Kidney capillary endothelial cell (primary cell): ENCODE results near the gene STK17A.
A peak's percentile ranks its signal among the peaks of the same experiment; 100 is the strongest.

Experiments used
- DNase-seq: peaks from one replicate; pipeline ENCODE4 v3.0.0-alpha.2; 2018; ENCODE audit warnings: low spot score

STK17A gene

DNA sequence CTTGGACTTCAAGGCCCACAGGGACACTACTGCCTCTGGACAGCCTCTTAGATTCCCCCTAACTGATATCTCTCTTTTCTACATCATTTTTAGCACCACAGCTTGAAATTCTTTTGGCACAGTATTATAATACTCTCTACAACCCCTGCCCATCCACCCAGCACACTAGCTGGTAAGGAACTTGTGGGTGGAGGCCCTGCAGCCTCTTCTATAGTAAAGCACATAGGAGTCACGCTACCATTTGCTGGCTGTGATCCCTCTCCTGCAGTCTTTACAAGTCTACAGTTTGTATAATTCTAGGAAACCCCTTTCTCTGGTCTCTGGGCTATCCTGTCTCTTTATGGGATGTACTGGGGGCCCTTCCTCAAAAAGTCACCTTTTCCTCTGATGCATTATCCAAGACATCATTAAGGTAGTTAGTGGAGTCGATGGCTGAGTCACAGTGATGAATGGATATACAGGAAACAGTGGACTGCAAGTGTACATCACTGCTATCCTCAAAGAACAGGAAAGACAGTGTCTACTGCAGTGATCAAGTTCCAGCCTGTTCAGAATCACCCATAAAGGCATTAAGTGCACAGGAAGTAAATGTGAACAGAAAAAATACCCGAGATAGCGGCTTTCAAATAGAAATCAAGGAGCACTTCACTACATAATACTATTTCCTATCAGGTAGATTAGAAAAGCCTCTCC lies 54.4 kb downstream of the STK17A start:
- peak; percentile 62 for DNase-seq

DNA sequence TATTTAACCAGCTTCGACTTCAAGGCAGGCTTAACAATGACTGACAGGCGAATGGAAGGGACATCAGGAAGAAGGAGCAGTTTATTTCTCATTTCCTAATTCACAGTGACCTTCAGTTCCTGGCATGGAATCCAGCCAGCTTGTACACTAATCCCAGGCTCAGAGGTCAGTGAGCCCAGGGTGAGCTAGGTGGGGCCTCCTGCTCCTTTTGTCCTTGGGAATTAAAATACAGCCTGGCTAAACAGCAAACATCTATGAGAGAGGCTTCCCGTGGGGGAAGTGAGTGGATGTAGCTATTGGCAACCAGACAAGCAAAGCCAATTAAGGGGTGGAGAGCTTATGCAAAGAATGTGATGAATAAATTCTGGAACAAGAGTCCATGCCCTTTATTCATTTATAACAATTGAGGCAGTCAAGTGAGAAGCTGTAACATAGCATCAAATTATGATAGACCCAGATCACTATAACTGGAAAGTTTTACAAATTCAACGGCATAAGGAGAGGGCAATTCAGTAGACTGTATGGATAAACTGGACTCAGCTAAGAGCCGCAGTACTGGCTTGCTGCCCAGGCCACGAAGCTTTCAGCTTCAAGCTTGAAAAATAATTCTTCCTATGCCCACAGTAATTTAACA lies 57.1 kb downstream of the STK17A start:
- peak; percentile 97 for DNase-seq

DNA sequence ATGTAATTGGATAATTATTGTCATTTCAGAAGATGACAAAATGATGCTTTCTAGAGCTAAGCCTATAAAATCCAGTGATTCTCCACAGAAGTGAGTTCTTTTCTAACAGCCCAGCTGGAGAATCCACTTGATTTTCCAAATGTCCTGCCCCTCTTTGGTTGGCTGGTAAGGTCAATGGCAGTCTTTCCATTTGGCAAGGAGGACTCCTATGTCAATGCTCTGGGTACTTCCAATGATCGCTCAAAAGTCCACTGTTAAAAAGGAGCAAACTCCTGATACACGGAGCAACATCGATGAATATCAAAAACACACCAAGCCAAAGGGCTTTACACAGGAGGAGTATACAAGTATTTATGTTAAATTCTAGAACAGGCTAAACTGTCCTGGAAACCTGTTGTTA lies 57.8 kb downstream of the STK17A start:
- no peak for DNase-seq

DNA sequence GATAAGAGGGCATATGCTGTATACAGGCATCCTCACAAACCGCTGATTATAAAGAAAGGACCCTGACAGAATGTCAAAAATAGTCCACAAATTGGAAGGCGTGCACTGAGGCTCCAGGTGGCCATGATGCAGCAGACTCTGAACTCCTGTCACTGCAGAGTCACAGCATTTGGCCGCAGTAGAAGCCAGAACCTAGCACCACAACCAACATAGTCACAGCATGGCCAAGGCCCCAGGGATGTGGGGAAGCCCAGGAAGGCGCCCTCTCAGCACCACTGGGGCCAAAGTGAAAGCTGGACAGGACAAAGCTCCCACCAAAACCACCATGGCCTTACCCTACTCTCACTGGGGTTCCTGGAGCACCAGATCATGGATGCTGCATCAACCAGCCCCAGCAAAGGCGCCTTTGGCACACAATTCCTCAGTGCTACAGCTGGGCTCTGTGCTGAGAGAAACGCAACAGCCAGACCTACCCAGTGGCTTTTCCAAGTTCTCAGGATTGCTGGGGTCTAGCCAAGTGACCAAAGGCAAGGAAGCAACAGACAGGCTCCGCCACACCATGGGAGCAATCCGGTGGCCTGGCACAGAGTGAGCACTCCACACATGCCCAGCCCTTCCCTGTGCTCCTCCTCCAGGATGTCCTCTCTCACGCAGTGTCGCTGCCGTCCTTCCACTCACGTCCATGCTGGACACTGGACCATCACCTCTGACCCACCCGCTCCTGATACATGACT lies 60.2 kb downstream of the STK17A start:
- no peak for DNase-seq

DNA sequence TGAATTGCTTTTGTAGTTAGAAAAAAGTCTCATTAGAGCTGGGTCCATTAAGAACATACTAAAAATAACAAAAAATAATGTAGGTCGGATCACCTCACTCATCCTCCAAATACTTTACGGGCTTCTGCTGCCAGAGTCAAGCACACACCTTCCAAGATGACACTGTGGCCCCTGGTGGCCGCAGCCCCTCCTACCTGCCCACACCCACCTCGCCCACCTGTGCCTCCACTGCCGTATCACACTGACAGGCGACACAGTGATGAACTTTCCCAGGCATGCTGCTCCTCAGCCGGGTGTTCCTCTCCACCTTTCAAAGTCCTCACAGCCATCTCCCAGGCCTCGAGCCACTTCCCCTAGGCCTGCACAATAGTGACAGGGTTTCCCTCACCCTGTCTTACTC lies 60.9 kb downstream of the STK17A start:
- no peak for DNase-seq

DNA sequence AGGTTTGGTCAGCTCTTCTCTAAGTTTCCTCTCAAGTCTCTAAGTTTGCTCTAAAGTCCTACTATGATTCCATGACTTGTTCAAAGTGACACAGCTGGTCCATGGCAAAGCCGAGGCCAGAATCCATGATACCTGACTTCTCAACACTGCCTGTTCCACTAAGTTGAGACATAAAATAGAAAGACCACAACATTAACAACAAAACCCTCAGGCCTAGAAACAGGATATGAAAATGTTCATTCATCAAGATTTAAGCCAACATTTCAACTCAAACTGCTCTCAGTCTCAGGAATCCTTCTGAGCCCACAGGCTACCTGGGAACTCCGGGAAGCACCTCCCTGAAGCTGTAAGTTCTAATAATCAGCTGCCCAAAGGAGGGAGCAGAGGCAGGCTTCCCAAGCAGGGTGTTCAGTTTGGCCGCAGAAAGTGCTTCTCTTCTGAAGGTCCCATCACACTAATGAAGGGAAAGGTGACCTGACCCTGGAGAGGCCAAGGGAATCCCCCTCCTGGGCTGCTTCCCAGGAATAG lies 62.9 kb downstream of the STK17A start:
- no peak for DNase-seq

DNA sequence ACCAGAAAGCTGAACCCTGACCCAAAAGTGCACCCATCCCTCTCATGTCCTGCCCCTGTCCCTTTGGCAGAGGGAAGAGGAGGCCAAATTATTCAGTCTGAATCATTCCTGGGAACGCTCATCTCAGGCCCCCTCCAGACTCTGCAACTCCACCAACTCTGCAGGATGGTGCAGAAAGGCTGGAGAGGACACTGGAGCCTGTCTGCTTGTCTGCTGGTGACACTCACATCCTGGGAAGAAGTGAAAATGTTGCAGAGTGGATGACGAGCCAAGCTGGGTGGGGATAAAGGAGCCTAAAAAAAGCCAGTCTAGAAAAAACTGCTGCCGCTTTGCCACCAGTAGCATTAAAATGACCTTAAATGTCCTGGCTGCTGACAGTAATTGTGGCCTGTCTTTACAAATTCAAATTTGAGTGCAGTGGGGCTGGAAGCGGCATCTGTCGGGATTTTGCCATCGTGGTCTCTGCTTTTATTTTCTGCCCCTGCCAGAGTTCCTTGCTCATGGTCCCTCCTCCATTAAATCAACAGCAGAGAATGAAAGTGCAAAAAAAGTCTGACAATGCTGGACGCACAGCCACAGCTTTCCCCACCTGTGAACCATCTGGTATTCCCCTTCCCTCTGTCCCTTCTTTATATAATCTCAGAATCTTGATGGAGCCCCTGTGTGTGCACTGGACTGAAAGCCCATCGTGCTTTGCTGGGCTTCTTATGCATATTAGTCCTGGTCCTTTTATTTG lies 63.9 kb downstream of the STK17A start:
- DNase-seq: peak; percentile 79

DNA sequence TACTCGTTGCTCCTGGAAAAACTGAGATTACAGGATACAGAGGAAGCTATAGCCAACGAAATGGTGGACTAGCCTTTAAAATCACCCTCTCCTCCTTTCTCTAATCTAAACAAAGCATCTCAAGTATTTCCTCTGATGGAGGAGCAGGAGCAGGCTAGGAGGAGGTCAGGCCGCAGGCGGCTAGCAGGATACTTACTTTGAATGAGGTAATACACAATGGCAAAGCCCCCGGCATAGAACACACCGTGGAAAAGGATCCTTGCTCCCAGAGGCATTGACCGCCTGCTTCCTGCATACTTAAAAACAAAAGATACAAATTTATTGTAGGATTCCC lies 64.4 kb downstream of the STK17A start:
- no peak for DNase-seq

DNA sequence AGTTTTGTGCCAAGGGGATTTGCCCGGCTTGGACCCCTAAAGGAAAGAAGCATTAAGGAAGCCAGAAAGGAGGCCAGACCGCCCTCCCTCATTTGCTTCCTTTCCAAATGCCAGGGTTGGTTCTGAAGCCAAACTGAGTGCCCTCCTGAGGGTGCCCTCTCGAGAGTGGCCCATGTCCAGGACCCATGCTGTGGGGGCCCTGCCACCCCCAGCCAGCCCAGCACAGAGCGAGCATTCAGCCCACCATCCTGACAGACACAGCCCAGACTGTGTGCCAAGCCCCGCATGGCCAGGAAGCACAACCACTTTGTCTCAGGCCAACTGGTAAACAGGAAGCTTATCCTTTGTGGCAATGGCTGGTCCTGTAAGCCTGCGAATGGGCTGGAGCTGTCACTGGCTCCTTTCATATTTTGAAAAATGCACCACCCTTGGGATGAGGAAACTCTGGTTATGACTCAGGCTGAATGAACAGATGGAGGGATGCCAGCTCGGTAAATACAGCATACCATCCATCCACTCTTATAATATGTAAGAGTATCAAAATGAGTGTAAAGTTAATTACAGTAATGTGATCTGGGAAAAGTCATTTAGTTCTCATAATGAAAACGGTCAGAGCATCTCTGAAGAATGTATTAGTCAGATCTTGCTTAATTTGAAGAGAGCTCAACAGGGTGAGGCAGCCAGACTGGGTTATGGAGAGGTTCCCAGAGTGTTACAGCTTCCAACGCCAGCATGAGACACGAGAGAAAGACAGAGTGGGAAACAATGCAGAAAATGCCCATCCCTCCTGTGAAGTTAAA lies 65.0 kb downstream of the STK17A start:
- DNase-seq: peak; percentile 97

DNA sequence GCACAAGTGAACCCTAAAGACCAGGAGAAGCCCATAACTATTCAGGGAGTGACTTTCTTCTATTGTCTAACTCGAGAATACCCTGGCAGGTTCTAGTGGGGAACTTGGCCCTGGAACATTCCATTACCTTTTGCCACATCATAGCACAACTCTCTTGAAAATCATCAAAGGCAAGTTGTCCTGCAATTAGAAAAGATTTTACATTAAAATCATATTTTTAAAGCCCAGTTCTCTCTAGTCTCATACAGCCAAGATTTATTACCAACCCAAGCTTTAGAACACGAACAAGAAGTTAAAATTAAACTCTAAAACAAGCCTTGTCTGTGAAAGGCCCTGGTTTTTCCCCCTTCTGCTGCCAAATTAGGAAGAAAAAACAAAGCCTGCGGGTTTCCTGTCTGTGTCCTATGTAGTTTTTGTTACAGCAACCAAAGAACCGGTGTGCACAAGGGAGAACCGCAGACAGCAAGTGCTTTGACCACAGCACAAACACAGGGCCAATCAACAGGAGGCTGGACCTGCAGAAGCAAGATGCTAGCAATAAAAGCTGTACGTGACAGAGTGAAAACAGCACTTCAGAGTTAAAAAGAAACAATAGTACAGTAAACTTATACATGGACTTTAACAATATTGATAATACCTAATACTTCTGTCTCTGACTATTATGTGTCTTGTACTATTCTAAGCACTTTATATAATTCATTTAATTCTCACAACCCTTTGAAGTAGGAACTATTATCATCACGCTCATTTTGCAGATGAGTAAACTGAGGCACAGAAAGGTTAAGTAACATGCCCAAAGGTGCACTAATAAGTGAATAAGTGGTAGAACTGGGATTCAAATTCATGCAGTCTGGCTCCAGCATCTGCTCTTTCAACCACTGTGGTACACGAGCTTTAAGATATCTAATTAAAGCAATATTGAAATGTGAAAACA lies 65.8 kb downstream of the STK17A start:
- DNase-seq: peak; percentile 14

DNA sequence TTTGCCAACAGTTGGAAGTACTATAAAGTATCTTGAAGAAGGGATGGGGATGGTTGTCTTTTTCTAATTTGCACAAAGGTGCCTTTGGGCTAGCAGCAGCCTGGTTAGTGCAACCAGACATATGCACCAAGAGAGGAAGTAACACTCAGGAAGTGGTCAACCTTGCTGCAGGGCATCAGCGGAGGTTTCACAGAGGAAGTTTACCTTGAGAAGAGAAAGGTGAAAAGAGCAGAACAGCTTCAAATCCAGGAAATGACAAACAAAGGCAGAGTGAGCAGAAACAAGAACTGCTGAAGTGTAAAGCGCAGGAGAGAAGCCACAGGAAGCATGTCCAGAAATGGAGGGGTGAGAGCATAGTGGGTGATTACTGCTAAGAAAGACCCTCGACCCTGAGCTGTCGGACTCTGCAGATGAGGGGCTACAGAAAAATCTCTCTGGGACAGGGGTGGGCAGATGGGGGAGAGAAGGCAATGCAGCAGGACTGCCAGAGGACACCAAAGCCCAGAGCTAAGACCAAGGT lies 66.9 kb downstream of the STK17A start:
- peak; percentile 50 for DNase-seq

DNA sequence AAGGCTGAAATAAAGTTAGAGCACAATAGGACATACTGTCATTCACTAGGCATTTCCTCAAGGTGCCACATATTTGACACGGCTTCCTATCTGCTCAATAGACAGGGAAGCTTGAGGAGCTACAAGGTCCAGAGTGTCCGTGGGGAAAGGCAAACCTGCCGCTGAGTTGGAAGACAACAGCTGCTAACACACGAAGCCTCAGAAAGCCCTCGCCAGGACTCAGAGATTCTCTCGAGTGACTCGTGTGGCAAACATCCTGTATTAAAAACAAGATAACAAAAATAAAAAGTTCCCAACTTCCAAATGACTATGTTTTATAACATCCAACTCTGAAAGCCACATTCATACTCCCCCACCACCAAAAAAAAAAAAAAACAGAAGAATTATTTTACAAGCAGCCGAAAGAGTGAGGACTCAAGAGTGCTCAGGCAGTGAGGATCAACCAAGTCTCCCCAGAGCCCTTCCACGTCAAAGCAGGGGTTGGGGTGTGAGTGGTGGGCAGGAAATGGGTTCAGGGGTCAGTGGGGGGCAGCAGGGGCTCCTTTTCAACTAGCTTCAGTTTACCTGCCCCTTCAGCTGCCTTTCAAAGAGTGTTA lies 67.6 kb downstream of the STK17A start:
- DNase-seq: peak; percentile 81

DNA sequence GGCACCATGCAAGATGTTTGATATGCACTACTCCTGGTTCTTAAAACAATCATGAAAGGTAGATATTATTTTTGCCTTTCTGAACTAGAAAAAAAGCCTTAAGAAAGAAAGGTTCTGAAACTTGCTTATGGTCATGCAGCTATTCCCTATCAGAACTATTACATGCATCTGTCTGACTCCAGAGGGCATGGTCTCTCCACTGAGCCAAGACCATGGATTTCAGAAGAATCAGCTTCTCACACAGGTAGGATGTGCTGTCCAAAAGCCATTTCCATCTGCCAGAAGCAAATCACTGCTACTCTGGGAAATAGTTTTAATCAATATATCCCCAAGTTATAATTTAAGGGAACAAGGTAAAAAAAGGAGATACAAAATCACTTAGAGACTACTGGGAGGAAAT lies 69.5 kb downstream of the STK17A start:
- no peak for DNase-seq

DNA sequence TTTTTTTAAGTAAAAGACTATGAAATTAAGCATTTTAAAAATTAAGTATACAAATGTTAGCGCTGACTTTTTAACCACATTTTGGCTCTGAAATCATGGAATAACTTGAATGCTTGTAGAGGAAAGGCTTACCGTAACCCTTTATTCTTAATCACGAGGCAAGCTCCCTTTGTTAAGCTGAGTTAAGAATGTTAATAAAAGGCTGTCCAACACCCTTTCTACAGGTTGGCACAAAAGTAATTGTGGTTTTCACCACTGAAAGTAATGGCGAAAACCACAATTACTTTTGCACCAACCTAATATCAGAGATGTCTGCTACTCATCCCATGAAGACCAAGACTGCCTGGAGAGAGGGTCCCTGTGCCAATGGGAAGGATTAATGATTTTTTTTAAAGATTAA lies 70.6 kb downstream of the STK17A start:
- DNase-seq: no peak

DNA sequence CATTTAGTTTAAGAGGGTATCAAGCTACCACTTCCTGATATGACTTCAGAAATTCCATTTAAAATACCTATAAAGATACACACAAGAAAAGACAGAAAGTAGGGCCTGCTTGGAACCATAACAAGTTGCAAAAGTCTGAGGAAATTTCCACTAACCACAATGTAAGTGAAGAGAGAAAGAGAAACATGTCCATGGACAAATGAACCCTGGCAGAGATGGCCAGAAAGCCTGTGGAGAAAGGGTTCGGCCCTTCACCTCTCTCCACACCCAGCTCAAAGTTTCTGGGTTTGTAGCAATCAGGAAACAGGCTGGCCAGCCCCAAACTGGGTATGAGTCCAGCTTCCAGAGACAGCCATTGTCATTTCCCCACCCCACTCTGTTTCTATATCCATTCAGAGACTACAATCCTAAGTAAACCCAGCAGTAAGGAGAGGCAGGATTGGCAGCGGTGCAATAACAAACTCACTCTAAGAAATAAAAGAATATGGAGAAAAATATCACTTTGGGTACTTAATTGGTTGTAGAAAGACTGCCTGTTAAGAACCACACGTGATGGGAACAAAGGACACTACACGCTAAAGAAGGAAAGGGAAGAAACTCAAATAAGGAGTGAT lies 71.1 kb downstream of the STK17A start:
- no peak for DNase-seq

DNA sequence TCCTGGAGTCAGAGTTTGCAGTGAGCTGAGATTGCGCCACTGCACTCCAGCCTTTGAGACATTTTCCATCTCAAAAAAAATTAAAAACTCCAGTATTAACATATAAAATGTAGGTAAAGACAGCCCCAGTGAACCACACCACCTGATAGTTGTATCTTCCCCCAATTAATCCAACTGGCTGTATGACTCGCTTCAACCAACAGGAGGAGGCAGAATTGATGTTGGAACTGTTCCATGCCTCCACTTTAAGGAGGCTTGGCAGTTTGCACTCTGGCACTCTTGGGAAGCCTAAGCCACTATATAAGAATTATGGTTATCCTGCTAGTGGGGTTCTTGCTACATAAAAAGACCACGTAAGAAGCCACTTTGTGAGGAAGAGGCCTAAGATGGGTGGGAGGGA lies 72.7 kb downstream of the STK17A start:
- DNase-seq: no peak

DNA sequence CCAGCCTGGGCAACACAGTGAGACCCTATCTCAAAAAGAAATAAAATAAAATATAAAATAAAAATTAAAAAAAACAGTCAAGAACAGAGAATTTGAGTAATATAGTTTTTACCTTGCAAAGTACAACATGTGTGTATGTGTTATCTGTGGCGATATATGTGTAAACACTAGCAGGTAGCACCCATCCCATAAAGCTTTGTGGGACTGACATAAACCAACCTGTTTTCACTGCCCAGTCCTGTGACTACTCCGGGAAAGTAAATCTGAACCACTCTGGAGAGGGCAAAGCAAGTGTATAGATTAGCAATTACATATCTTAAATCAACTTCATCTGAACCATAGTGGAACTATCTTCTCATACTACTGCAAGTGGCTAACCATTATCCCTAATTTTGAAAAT lies 74.1 kb downstream of the STK17A start:
- DNase-seq: no peak

DNA sequence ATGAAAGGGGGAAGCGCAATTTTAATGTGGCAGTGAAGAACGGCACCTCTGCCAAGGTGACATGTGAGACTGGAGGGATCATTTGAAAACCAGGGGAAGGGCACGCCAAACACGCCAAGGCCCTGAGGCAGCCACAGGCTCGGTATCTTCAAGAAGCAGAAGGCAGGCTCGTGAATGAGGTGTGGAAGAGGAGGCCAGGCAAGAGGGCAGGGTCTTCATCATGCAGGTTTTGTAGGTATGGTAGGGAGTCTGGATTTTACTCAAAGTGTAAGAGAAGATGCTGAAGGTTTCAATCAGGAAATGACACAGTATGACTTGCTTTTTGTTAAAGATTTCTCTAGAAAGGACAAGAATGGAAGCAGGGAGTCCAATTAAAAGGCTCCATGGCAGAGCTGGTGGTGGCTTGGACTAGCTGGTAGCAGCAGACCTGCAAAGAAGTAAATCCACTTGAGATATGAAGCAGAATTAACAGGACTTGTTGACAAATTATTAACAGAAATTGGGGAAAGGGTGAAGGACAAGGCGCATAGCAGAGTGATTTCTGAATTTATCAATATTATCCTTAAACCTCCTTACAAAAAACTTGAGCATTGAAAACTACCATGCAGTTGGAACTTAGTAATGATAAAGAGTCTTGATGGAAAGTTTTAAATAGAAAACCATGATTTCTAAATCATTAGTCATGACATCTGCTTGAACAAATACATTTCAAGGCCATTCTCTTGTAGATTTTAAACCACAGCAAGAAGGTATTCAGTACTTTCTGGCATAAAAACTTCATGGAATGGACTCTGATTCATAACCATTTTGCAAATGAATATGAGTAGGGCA lies 76.0 kb downstream of the STK17A start:
- DNase-seq: no peak

DNA sequence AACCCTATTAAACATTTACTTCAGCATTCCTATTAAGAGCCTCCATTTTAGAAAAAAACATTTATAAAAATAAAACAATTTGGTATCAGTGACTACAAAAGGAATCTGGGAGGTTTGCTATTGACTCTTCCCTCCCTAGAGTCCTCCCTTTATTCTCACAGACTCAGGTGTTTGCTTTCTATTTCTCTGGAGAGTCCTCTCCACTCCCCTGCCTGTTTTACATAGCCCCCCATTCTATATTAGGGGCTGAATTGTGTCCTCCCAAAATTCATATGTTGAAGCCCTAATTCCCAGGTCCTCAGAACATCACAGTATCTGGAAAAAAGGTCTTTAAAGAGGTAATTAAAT lies 76.6 kb downstream of the STK17A start:
- no peak for DNase-seq
